CD4-positive, alpha-beta T cell treated with Interleukin-15 for 1 hour (primary cell): ENCODE data around the gene BORCS6.

Experiments
- DNase-seq: peaks from one replicate; pipeline ENCODE4 v3.0.0-alpha.2; 2020

The BORCS6 gene

GRCh38 chr17:8153525-8153956 lies 36.4 kb downstream of the BORCS6 start:
- DNase-seq, result peak; percentile 69

GRCh38 chr17:8153031-8153451 lies 36.9 kb downstream of the BORCS6 start:
- no peak for DNase-seq

GRCh38 chr17:8152112-8152775 lies 37.7 kb downstream of the BORCS6 start, which contains the start of gene PER1:
Gene PER1, minus strand, starts transcription at chr17:8152404. Its CDS starts 1,698 bp downstream, at chr17:8150706.
- DNase-seq, result peak; percentile 95

- no peak for DNase-seq
Measured at GRCh38 chr17:8151641-8152111, 38.3 kb downstream of the BORCS6 start.

- DNase-seq, result peak; percentile 94
Measured at GRCh38 chr17:8151120-8151640, 38.8 kb downstream of the BORCS6 start.

GRCh38 chr17:8150194-8151119 lies 39.5 kb downstream of the BORCS6 start:
- DNase-seq, result no peak

GRCh38 chr17:8149419-8150193 lies 40.4 kb downstream of the BORCS6 start:
- no peak for DNase-seq

- DNase-seq, result no peak
Measured at GRCh38 chr17:8148560-8148959, 41.4 kb downstream of the BORCS6 start.

- no peak for DNase-seq
Measured at GRCh38 chr17:8147805-8148404, 42.1 kb downstream of the BORCS6 start.

- DNase-seq, result no peak
Measured at GRCh38 chr17:8147141-8147804, 42.7 kb downstream of the BORCS6 start.

- no peak for DNase-seq
Measured at GRCh38 chr17:8146381-8147140, 43.4 kb downstream of the BORCS6 start.

GRCh38 chr17:8145811-8146210 lies 44.2 kb downstream of the BORCS6 start:
- DNase-seq, result no peak

- DNase-seq, result no peak
Measured at GRCh38 chr17:8144401-8145231, 45.4 kb downstream of the BORCS6 start.

GRCh38 chr17:8143581-8144400 lies 46.2 kb downstream of the BORCS6 start:
- DNase-seq, result no peak

GRCh38 chr17:8142887-8143580 lies 46.9 kb downstream of the BORCS6 start:
- DNase-seq, result no peak

GRCh38 chr17:8142158-8142886 lies 47.7 kb downstream of the BORCS6 start:
- no peak for DNase-seq

GRCh38 chr17:8141741-8142140 lies 48.2 kb downstream of the BORCS6 start:
- DNase-seq, result no peak

- DNase-seq, result no peak
Measured at GRCh38 chr17:8141045-8141444, 48.9 kb downstream of the BORCS6 start.
